GM23338 (cell line): ENCODE data around the gene ZNF524.

Experiments
- CREB1 ChIP-seq: fragments of 250-450 bp; sonication (Bioruptor Pico); IDR thresholded peaks from 2 replicates; pipeline ENCODE4 v1.5.0; 2020; ENCODE audit warnings: low read depth, mild to moderate bottlenecking, moderate library complexity
- CTCF ChIP-seq, 2 experiments: fragments of 200-600 bp in 1 of 2; sonication (generic) in 1 of 2; conservative IDR thresholded peaks; 2 replicates each; pipeline versions ENCODE4 v1.5.1 to v1.6.1; 2016 to 2017; ENCODE audit warnings: antibody characterized with exemption in 2 of 2, low read depth in 2 of 2, mild to moderate bottlenecking in 2 of 2, moderate library complexity in 1 of 2
- EZH2 ChIP-seq: fragments of 200-600 bp; sonication (generic); IDR thresholded peaks from one replicate; pipeline ENCODE4 v1.8.0; 2017; ENCODE audit warnings: antibody characterized with exemption, mild to moderate bottlenecking, low read depth; ENCODE audit not compliant: unreplicated experiment
- EZH2phosphoT487 ChIP-seq: fragments of 200-600 bp; sonication (generic); IDR thresholded peaks from one replicate; pipeline ENCODE4 v1.8.1; 2018; ENCODE audit warnings: antibody characterized with exemption; ENCODE audit not compliant: unreplicated experiment
- POLR2AphosphoS5 ChIP-seq: IDR thresholded peaks from 2 replicates; pipeline ENCODE4 v1.6.1; 2016; ENCODE audit warnings: antibody characterized with exemption, low read depth
- REST ChIP-seq: IDR thresholded peaks from one replicate; pipeline ENCODE4 v1.6.1; 2018; ENCODE audit warnings: antibody characterized with exemption; ENCODE audit not compliant: unreplicated experiment
- ZNF114 ChIP-seq: fragments of 250-450 bp; sonication (Bioruptor Pico); IDR thresholded peaks from 2 replicates; pipeline ENCODE4 v1.5.0; 2020; ENCODE audit warnings: mild to moderate bottlenecking, moderate library complexity

- no peak for TF ChIP-seq CREB1 (CRISPR knock-in tag)
- TF ChIP-seq CTCF (conservative IDR thresholded peaks at IDR 0.05; ENCODE audit: low read depth in 2 of 2), result no peak
- TF ChIP-seq EZH2, result no peak
- TF ChIP-seq REST, result no peak
- TF ChIP-seq POLR2AphosphoS5, result no peak
- TF ChIP-seq EZH2phosphoT487, result no peak
- no peak for TF ChIP-seq ZNF114
Measured at GRCh38 chr19:55581823-55582223, 18.3 kb upstream of the ZNF524 start.
